Inferior parietal cortex (tissue), 1 donor: ENCODE measurements around the gene DTWD2.
"Not testable (repeated sequence)": the region's sequence is repeated elsewhere in the genome, so short reads cannot be mapped to it uniquely, and the experiment has no call there.

Experiments
- DNase-seq: peaks from one replicate; pipeline ENCODE4 v3.0.0-alpha.2; 2016; ENCODE audit errors: extremely low spot score

DTWD2 gene

GRCh38 chr5:118863345-118863744, 125.0 kb downstream of the DTWD2 start:
- no peak for DNase-seq

- DNase-seq = no peak
Observed at GRCh38 chr5:118862596-118862995, 125.8 kb downstream of the DTWD2 start.

DNA sequence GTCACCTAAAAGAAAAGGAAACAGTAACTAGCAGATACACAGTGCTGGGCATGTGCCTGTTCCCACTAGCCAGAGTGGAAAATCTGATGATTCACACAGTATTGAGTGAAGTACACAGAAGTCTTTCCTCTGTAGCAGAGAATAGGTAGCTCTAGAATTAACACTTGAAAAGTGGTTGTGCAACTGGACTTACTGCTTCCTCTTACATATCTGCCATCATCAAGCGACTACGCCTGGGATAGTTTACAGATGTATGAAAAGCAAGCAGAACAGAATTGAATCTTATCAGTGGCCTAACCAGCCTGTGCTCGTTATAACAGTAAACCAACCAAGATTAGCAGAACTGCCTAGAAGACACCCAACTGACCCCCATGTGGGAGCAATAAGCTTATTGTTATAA, 130.6 kb downstream of the DTWD2 start:
- no peak for DNase-seq

DNA sequence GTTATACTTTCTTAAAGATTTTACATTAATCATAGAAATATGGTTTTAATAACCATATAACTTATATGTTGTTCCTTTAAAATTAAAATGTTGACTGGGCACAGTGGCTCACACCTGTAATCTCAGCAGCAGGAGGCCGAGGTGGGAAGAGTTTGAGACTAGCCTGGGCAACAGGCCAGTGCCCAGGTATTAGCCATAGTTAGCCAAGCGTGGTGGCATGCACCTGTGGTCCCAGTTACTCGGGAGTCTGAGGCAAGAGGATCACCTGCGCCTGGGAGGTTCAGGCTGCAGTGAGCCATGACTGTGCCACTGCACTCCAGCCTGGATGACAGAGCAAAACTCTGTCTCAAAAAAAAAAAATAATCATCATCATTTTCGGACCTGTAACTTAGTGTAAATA, 133.5 kb downstream of the DTWD2 start:
- DNase-seq = no peak

DNA sequence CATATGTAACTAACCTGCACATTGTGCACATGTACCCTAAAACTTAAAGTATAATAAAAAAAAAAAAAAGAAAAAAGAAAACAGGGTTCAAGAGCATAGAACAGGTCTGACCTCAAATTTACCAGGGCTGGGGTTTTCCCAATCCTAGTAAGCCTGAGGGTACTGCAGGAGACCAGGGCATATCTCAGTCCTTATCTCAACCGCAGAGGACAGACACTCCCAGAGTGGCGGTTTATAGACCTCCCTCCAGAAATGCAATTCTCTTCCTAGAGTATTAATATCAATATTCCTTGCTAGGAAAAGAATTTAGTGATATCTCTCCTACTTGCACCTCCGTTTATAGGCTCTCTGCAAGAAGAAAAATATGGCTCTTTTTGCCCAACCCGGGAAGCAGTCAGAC, 136.6 kb downstream of the DTWD2 start:
- not testable (repeated sequence) for DNase-seq

- not testable (repeated sequence) for DNase-seq
Observed at GRCh38 chr5:118849507-118849906, 138.8 kb downstream of the DTWD2 start.

DNA sequence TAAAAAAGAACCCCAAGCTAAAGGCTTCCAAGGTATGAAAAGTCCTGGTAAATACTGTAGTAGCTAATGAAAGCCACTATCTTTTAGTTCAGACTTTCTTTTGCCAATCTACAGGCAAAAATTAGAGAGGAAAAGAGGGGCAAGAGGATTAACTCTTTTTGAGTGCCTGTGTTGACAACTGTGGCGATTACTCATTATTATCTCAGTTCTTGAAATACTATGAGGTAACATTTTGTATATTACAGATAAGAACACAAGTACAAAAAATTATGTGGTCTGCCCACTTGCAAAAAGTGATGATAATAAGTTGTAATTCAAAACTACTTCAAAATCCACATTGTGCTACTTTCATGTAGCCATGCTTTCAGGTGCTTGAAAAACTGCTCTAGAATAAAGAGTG, 144.0 kb downstream of the DTWD2 start:
- no peak for DNase-seq

- no peak for DNase-seq
Observed at GRCh38 chr5:118834710-118835109, 153.6 kb downstream of the DTWD2 start.

GRCh38 chr5:118832974-118833373, 155.4 kb downstream of the DTWD2 start:
- DNase-seq = no peak

- DNase-seq = no peak
Observed at GRCh38 chr5:118825226-118825625, 163.1 kb downstream of the DTWD2 start.

DNA sequence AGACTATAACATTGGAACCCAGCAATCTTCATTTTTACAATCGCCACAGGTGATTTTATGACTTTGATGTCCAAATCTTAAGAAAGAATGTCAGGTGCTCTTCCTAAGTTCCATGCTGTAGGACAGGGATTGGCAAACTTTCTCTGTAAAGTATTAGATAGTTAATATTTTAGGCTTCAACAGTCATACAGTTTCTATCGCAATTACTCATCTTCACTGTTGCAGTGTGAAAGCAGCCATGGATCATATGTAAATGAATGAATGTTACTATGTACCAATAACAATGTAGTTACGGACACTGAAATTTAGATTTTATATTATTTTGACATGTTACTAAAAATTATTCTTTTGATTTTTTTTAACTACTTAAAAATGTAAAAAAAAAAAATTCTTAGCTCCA, 169.7 kb downstream of the DTWD2 start:
- no peak for DNase-seq

DNA sequence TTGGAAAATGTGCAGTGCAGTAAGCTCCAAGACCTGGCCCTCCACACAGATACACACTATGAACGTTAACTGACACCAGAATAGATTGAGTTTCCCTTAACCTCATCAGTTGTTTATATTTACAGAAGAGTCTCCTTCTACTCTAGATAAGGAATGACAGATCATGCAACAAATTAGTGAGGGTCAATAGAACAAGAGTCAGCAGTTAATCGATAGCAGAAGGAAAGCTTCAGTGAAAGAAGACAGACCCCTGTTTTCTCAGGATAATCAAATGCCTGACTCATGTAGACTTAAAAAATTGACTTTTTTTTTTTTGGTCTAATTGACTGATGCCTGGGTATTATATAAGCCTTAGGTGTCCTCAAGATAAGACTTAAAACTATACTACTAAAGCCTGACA, 179.9 kb downstream of the DTWD2 start:
- DNase-seq = no peak

GRCh38 chr5:118806571-118806970, 181.8 kb downstream of the DTWD2 start:
- no peak for DNase-seq

GRCh38 chr5:118802335-118802734, 186.0 kb downstream of the DTWD2 start:
- no peak for DNase-seq

- no peak for DNase-seq
Observed at GRCh38 chr5:118796081-118796480, 192.3 kb downstream of the DTWD2 start.

- no peak for DNase-seq
Observed at GRCh38 chr5:118794281-118794680, 194.1 kb downstream of the DTWD2 start.

GRCh38 chr5:118793652-118794051, 194.7 kb downstream of the DTWD2 start:
- DNase-seq = no peak

DNA sequence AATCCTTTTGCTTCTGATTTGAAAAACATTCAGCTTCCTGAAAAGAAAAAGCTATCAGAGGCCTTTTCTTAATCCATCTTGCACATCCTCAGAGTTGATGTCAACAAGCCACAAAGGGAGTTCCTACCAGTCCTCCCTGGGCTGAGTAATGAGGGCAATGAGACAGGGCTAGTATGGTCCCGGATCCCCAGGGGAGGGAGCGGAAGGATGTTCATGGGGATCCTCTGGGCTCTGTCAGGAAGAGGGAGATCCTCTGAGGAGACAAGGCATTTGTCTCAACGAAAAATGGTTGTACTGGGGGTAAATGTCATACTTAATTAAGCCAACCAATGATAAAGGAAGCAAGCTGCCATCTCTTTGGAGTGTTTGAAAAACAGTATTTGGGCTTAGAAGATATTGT, 195.3 kb downstream of the DTWD2 start:
- DNase-seq = no peak

- DNase-seq = peak; percentile 87
Observed at GRCh38 chr5:118791926-118792734, 196.2 kb downstream of the DTWD2 start.

GRCh38 chr5:118789366-118789765, 199.0 kb downstream of the DTWD2 start:
- no peak for DNase-seq

DNA sequence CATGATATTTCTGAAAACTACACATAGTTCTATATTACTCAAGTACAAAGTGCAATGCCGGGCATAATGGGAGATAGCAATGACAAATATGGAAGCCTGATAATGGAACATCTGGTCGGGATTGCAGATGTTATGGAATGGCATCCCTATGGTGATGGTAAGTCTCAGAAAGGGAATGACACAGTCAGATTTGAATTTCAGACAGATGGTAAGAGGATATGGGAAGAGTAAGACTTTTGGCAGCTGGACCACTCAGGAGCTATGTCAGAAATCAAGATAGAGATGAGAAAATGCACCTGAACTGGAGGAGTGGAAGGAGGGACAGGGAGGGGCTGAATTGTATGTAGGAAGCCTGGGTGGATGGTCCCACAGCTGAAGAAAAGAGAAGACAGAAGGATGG, 200.0 kb downstream of the DTWD2 start:
- DNase-seq = no peak
